GM12878 (cell line): ENCODE data around the gene MYO7B. TPM values are rescaled to one million over a fixed set of nuclear protein-coding genes. Genes with fewer than 3 reads are reported as not detected.

Source experiments
- CHD2 ChIP-seq: IDR thresholded peaks from 2 replicates; pipeline ENCODE4 v1.6.1; 2011; ENCODE audit warnings: low read depth, low read length, improper control_type of control experiment, borderline replicate concordance
- CHD4 ChIP-seq: fragments of 200-600 bp; sonication (generic); IDR thresholded peaks from 2 replicates; pipeline ENCODE4 v1.6.1; 2016; ENCODE audit warnings: mild to moderate bottlenecking
- DPF2 ChIP-seq: fragments of 450-650 bp; IDR thresholded peaks from 2 replicates; pipeline ENCODE4 v1.6.1; 2017; ENCODE audit warnings: mild to moderate bottlenecking
- EED ChIP-seq: sonication (generic); IDR thresholded peaks from 2 replicates; pipeline ENCODE4 v1.6.1; 2016; ENCODE audit warnings: antibody characterized with exemption, low read depth
- ESRRA ChIP-seq: IDR thresholded peaks from 2 replicates; pipeline ENCODE4 v1.6.1; 2012; ENCODE audit warnings: mild to moderate bottlenecking, low read length, improper control_type of control experiment
- FOXM1 ChIP-seq: IDR thresholded peaks from 2 replicates; pipeline ENCODE4 v1.6.1; 2012; ENCODE audit warnings: low read depth, mild to moderate bottlenecking, inconsistent platforms, low read length, moderate library complexity
- GABPA ChIP-seq: IDR thresholded peaks from 2 replicates; pipeline ENCODE4 v1.6.1; 2014; ENCODE audit warnings: antibody characterized with exemption, low read depth, mild to moderate bottlenecking, inconsistent platforms
- HCFC1 ChIP-seq: fragments of 150-350 bp; IDR thresholded peaks from 2 replicates; pipeline ENCODE4 v1.6.1; 2014; ENCODE audit warnings: low read length
- IRF4 ChIP-seq: IDR thresholded peaks from 2 replicates; pipeline ENCODE4 v1.6.1; 2011; ENCODE audit warnings: low read depth, low read length
- KLF5 ChIP-seq: fragments of 450-650 bp; IDR thresholded peaks from 2 replicates; pipeline ENCODE4 v1.6.1; 2014; ENCODE audit warnings: mild to moderate bottlenecking; ENCODE audit not compliant: partially characterized antibody
- LARP7 ChIP-seq: fragments of 450-650 bp; IDR thresholded peaks from 2 replicates; pipeline ENCODE4 v1.6.1; 2017; ENCODE audit warnings: mild to moderate bottlenecking
- MTA2 ChIP-seq: fragments of 450-650 bp; IDR thresholded peaks from 2 replicates; pipeline ENCODE4 v1.6.1; 2016; ENCODE audit warnings: low read depth, mild to moderate bottlenecking, moderate library complexity
- NR2C1 ChIP-seq: fragments of 450-650 bp; IDR thresholded peaks from 2 replicates; pipeline ENCODE4 v1.6.1; 2017; ENCODE audit warnings: antibody characterized with exemption, mild to moderate bottlenecking, moderate library complexity
- PAX5 ChIP-seq: IDR thresholded peaks from 2 replicates; pipeline ENCODE4 v1.6.1; 2011; ENCODE audit warnings: low read depth, low read length, borderline replicate concordance
- POLR2AphosphoS2 ChIP-seq: IDR thresholded peaks from 2 replicates; pipeline ENCODE4 v1.6.1; 2011; ENCODE audit warnings: low read depth, mild to moderate bottlenecking, low read length, improper control_type of control experiment, moderate library complexity
- POU2F2 ChIP-seq: IDR thresholded peaks from 3 replicates; pipeline ENCODE4 v1.6.1; 2011; ENCODE audit warnings: low read depth, mild to moderate bottlenecking, low read length, borderline replicate concordance
- RFX5 ChIP-seq: IDR thresholded peaks from 2 replicates; pipeline ENCODE4 v1.6.1; 2011; ENCODE audit warnings: low read depth, low read length, improper control_type of control experiment
- SKIL ChIP-seq: fragments of 450-650 bp; IDR thresholded peaks from 2 replicates; pipeline ENCODE4 v1.6.1; 2017; ENCODE audit warnings: mild to moderate bottlenecking, low read depth, inconsistent platforms; ENCODE audit not compliant: poor library complexity, severe bottlenecking
- SMC3 ChIP-seq: IDR thresholded peaks from 2 replicates; pipeline ENCODE4 v1.6.1; 2011; ENCODE audit warnings: low read length, improper control_type of control experiment, borderline replicate concordance
- SP1 ChIP-seq: IDR thresholded peaks from one replicate; pipeline ENCODE4 v1.6.1; 2011; ENCODE audit warnings: low read depth, low read length
- ZNF207 ChIP-seq: fragments of 450-650 bp; IDR thresholded peaks from 2 replicates; pipeline ENCODE4 v1.6.1; 2014; ENCODE audit warnings: antibody characterized with exemption, mild to moderate bottlenecking, borderline replicate concordance
- polyA plus RNA-seq, 11 experiments: library from polyadenylated mRNA; depleted of rRNA in 4 of 11; unstranded in 6 of 11; stranded (reverse) in 5 of 11; fragments of >200 nt; fragmentation: Nextera tagmentation in 4 of 11; fragmentation: Illumina TruSeq in 1 of 11; extraction: Ambion mirVana in 4 of 11; extraction: Trizol in 1 of 11; gene quantifications; 1 replicate in 1 of 11; 2 replicates in 10 of 11; pipeline versions ENCODE4 v1.2.1 to v1.2.3, GENCODE V29; 2011 to 2016; ENCODE audit warnings: inconsistent platforms in 2 of 11, missing spikeins in 2 of 11, low read depth in 1 of 11
- total RNA-seq, 4 experiments: library from RNA; depleted of rRNA in 3 of 4; stranded (reverse); fragments of >200 nt in 3 of 4; fragmentation: Illumina TruSeq in 1 of 4; extraction: Trizol in 1 of 4; gene quantifications; 2 replicates each; pipeline versions ENCODE4 v1.2.1 to v1.2.3, GENCODE V29; 2013 to 2021
- TF ChIP-seq, protein P1 (sequence below): fragments of 450-650 bp; conservative IDR thresholded peaks from 2 replicates; pipeline ENCODE4 v1.6.1; 2017; ENCODE audit warnings: mild to moderate bottlenecking, moderate library complexity
- TF ChIP-seq, protein P2 (sequence below): IDR thresholded peaks from 2 replicates; pipeline ENCODE4 v1.6.1; 2012; ENCODE audit warnings: low read depth, low read length, improper control_type of control experiment
- TF ChIP-seq, protein P3 (sequence below): fragments of 450-650 bp; IDR thresholded peaks from 2 replicates; pipeline ENCODE4 v1.6.1; 2018; ENCODE audit warnings: borderline replicate concordance, mild to moderate bottlenecking; ENCODE audit not compliant: partially characterized antibody

The MYO7B gene
- total and polyA plus RNA-seq, 10 of the 15 experiments (the other 5 are each of a cell fraction or from before 2014, with no cell fraction given) = 0.08 to 4.8 (median 1.2) TPM

GRCh38 chr2:127526132-127527000, 9.1 kb upstream of the MYO7B start, which contains the start of gene IWS1 (continued):
- TF ChIP-seq EED (peak; percentile 81), MTA2 (no peak; the same call in 1 of the 2 replicates), GABPA (peak; percentile 21; the same call in 1 of the 2 replicates), POU2F2 (peak; percentile 52; the same call in 1 of the 3 replicates), DPF2 (no peak), SMC3 (no peak), SKIL (peak; percentile 47), RFX5 (peak; percentile 78), POLR2AphosphoS2 (no peak), HCFC1 (peak; percentile 77), CHD2 (no peak), ESRRA (no peak), IRF4 (0 out of 2 replicates have a peak, but pooled peaks have one; percentile 12), CHD4 (0 out of 2 replicates have a peak, but pooled peaks have one; percentile 5), LARP7 (peak; percentile 73; the same call in 1 of the 2 replicates), NR2C1 (peak; percentile 72), PAX5 (peak; percentile 45; the same call in 1 of the 2 replicates), FOXM1 (peak; percentile 51), ZNF207 (peak; percentile 52; the same call in 1 of the 2 replicates), KLF5 (peak; percentile 41), SP1 (no peak)
- TF ChIP-seq, protein P1, sequence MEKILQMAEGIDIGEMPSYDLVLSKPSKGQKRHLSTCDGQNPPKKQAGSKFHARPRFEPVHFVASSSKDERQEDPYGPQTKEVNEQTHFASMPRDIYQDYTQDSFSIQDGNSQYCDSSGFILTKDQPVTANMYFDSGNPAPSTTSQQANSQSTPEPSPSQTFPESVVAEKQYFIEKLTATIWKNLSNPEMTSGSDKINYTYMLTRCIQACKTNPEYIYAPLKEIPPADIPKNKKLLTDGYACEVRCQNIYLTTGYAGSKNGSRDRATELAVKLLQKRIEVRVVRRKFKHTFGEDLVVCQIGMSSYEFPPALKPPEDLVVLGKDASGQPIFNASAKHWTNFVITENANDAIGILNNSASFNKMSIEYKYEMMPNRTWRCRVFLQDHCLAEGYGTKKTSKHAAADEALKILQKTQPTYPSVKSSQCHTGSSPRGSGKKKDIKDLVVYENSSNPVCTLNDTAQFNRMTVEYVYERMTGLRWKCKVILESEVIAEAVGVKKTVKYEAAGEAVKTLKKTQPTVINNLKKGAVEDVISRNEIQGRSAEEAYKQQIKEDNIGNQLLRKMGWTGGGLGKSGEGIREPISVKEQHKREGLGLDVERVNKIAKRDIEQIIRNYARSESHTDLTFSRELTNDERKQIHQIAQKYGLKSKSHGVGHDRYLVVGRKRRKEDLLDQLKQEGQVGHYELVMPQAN = peak; percentile 81
- TF ChIP-seq, protein P2, sequence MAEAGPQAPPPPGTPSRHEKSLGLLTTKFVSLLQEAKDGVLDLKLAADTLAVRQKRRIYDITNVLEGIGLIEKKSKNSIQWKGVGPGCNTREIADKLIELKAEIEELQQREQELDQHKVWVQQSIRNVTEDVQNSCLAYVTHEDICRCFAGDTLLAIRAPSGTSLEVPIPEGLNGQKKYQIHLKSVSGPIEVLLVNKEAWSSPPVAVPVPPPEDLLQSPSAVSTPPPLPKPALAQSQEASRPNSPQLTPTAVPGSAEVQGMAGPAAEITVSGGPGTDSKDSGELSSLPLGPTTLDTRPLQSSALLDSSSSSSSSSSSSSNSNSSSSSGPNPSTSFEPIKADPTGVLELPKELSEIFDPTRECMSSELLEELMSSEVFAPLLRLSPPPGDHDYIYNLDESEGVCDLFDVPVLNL = peak; percentile 71; the same call in 1 of the 2 replicates
- TF ChIP-seq, protein P3, sequence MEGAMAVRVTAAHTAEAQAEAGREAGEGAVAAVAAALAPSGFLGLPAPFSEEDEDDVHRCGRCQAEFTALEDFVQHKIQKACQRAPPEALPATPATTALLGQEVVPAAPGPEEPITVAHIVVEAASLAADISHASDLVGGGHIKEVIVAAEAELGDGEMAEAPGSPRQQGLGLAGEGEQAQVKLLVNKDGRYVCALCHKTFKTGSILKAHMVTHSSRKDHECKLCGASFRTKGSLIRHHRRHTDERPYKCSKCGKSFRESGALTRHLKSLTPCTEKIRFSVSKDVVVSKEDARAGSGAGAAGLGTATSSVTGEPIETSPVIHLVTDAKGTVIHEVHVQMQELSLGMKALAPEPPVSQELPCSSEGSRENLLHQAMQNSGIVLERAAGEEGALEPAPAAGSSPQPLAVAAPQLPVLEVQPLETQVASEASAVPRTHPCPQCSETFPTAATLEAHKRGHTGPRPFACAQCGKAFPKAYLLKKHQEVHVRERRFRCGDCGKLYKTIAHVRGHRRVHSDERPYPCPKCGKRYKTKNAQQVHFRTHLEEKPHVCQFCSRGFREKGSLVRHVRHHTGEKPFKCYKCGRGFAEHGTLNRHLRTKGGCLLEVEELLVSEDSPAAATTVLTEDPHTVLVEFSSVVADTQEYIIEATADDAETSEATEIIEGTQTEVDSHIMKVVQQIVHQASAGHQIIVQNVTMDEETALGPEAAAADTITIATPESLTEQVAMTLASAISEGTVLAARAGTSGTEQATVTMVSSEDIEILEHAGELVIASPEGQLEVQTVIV = peak; percentile 63
